Neural crest cell (in vitro differentiated cells): ENCODE data around the gene MUC12. TPM values are rescaled to one million over a fixed set of nuclear protein-coding genes. Genes with fewer than 3 reads are reported as not detected.

ENCODE experiments used
- DNase-seq: peaks from one replicate; pipeline ENCODE4 v3.0.0; 2021; ENCODE audit warnings: low read depth, mixed read lengths, low spot score
- H3K27ac Mint-ChIP-seq: one replicate; pipeline ENCODE4 v1.8.0; 2021; ENCODE audit warnings: mild to moderate bottlenecking, mixed read lengths; ENCODE audit not compliant: unreplicated experiment
- H3K27me3 Mint-ChIP-seq: 2 replicates; pipeline ENCODE4 v1.8.0; 2021; ENCODE audit warnings: low read depth, mild to moderate bottlenecking, mixed read lengths
- H3K36me3 Mint-ChIP-seq: 2 replicates; pipeline ENCODE4 v1.8.0; 2021; ENCODE audit warnings: low read depth, mild to moderate bottlenecking, mixed read lengths
- H3K4me1 Mint-ChIP-seq: 2 replicates; pipeline ENCODE4 v1.8.0; 2021; ENCODE audit warnings: mixed read lengths
- H3K4me3 Mint-ChIP-seq: one replicate; pipeline ENCODE4 v1.8.0; 2021; ENCODE audit warnings: mild to moderate bottlenecking, mixed read lengths
- H3K9me3 Mint-ChIP-seq: 2 replicates; pipeline ENCODE4 v1.8.0; 2021; ENCODE audit warnings: mixed read lengths
- CTCF ChIP-seq: fragments of 200-600 bp; sonication (generic); conservative IDR thresholded peaks from 2 replicates; pipeline ENCODE4 v1.5.0; 2021; ENCODE audit warnings: antibody characterized with exemption, mild to moderate bottlenecking
- total RNA-seq: library from RNA; stranded (reverse); gene quantifications from 2 replicates; pipeline ENCODE4 v1.2.1, GENCODE V29; 2021

The MUC12 gene
- total RNA-seq, 1 donor from 2014 or later, result 4.9 TPM

DNA sequence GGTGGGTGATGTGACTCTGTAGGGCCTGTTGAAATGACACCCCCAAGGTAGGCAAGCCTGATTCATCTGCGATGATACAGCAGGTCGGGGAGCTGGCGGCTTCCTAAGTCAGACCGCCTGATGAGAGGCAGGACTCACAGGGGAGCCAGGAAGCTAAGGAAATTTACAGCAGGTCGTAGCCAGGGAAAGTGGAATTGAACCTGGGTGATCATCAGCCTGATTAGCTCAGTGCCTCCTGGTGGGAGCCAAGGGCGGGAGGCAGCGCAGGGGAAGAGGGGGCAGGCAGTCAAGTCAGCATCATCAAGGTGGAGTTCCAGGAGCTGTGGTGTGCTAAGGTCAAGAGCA is 97.4 kb downstream of the MUC12 start:
- Mint-ChIP-seq H3K4me1 (peaks cover 7% of the 10 kb centered on the region), H3K27ac (peak overlapping the region; percentile 8), H3K36me3 (no peaks in the 10 kb centered on the region), H3K9me3 (no peaks in the 10 kb centered on the region), H3K4me3 (no peak overlapping the region), H3K27me3 (peaks cover 44% of the 10 kb centered on the region)
- DNase-seq, result no peak
- TF ChIP-seq CTCF, result no peak

GRCh38 chr7:101068401-101068800 is 99.0 kb downstream of the MUC12 start:
- Mint-ChIP-seq H3K27ac (no peak overlapping the region), H3K36me3 (no peaks in the 10 kb centered on the region), H3K9me3 (no peaks in the 10 kb centered on the region), H3K4me1 (peaks cover 7% of the 10 kb centered on the region), H3K4me3 (no peak overlapping the region), H3K27me3 (peaks cover 46% of the 10 kb centered on the region)
- no peak for TF ChIP-seq CTCF
- no peak for DNase-seq

Other genes starting within 250 kb of the MUC12 start
- gene EPO, start 249.1 kb upstream of the MUC12 start, total RNA-seq, result 0.23 and 0.30 TPM in 2 replicates
- not detected in 2 replicates for gene ZAN, start 236.0 kb upstream of the MUC12 start, total RNA-seq
- gene EPHB4, start 142.0 kb upstream of the MUC12 start, total RNA-seq, result 80.4 and 84.5 TPM in 2 replicates
- gene SLC12A9, start 116.9 kb upstream of the MUC12 start, total RNA-seq, result 25.2 and 27.7 TPM in 2 replicates
- 34.8 and 39.7 TPM in 2 replicates for gene TRIP6, start 102.2 kb upstream of the MUC12 start, total RNA-seq
- 330 and 356 TPM in 2 replicates for gene SRRT, start 94.5 kb upstream of the MUC12 start, total RNA-seq
- gene UFSP1, start 79.8 kb upstream of the MUC12 start, total RNA-seq, result 4.4 and 4.6 TPM in 2 replicates
- 1.7 and 2.0 TPM in 2 replicates for gene ACHE, start 73.7 kb upstream of the MUC12 start, total RNA-seq
- gene MUC3A, start 20.0 kb upstream of the MUC12 start, total RNA-seq, result 0.16 TPM in 1 of 2 replicates, not detected in the other
- gene MUC17, start 50.5 kb downstream of the MUC12 start, total RNA-seq, result not detected in 2 replicates
- 16.0 and 17.2 TPM in 2 replicates for gene TRIM56, start 115.9 kb downstream of the MUC12 start, total RNA-seq
- 0.07 TPM in 1 of 2 replicates, not detected in the other for gene SERPINE1, start 157.5 kb downstream of the MUC12 start, total RNA-seq
- gene AP1S1, start 184.9 kb downstream of the MUC12 start, total RNA-seq, result 78.8 and 90.1 TPM in 2 replicates
- gene VGF, start 196.0 kb downstream of the MUC12 start, total RNA-seq, result 8.7 and 9.1 TPM in 2 replicates
- 0.70 and 1.7 TPM in 2 replicates for gene NAT16, start 210.7 kb downstream of the MUC12 start, total RNA-seq
- gene MOGAT3, start 231.5 kb downstream of the MUC12 start, total RNA-seq, result not detected in 2 replicates
- gene PLOD3, start 248.0 kb downstream of the MUC12 start, total RNA-seq, result 86.9 and 98.0 TPM in 2 replicates
- 53.3 and 53.7 TPM in 2 replicates for gene ZNHIT1, start 248.6 kb downstream of the MUC12 start, total RNA-seq